Neural cell (in vitro differentiated cells): ENCODE data around the gene RAMP3. TPM values are rescaled to one million over a fixed set of nuclear protein-coding genes. Genes with fewer than 3 reads are reported as not detected.

Experiments
- H2AFZ ChIP-seq: fragments of 200-600, 300-800 bp; sonication (generic), shearing (Covaris generic); 2 replicates; pipeline ENCODE4 v1.6.0; 2014; ENCODE audit warnings: low read depth, mild to moderate bottlenecking, antibody characterized with exemption, low read length, moderate library complexity
- H3F3A ChIP-seq: fragments of 200-600 bp; shearing (Covaris generic); 2 replicates; pipeline ENCODE4 v1.6.1; 2016; ENCODE audit warnings: mild to moderate bottlenecking, moderate library complexity, mixed read lengths, antibody characterized with exemption, low read length; ENCODE audit not compliant: insufficient read depth, poor library complexity, severe bottlenecking
- H3K27ac ChIP-seq: fragments of 200-600, 300-800 bp; sonication (generic), shearing (Covaris generic); 2 replicates; pipeline ENCODE4 v1.5.1; 2014; ENCODE audit warnings: mild to moderate bottlenecking, low read length, moderate library complexity
- H3K27me3 ChIP-seq: fragments of 300-800, 200-600 bp; sonication (generic), shearing (Covaris generic); 2 replicates; pipeline ENCODE4 v1.6.0; 2014; ENCODE audit warnings: mild to moderate bottlenecking, low read depth, low read length, moderate library complexity; ENCODE audit not compliant: insufficient read depth
- H3K36me3 ChIP-seq: fragments of 300-800, 200-600 bp; sonication (generic), shearing (Covaris generic); 2 replicates; pipeline ENCODE4 v1.5.1; 2014; ENCODE audit warnings: mild to moderate bottlenecking, antibody characterized with exemption, low read length, moderate library complexity; ENCODE audit not compliant: insufficient read depth
- H3K4me2 ChIP-seq: fragments of 300-800, 200-600 bp; sonication (generic), shearing (Covaris generic); 2 replicates; pipeline ENCODE4 v1.6.0; 2014; ENCODE audit warnings: mild to moderate bottlenecking, low read length
- H3K4me3 ChIP-seq: fragments of 300-800, 200-600 bp; sonication (generic), shearing (Covaris generic); 2 replicates; pipeline ENCODE4 v1.5.1; 2014; ENCODE audit warnings: mild to moderate bottlenecking, low read length, moderate library complexity
- H3K79me2 ChIP-seq: fragments of 200-600 bp; shearing (Covaris generic); replicated peaks from 2 replicates; pipeline ENCODE4 v1.6.0; 2014; ENCODE audit warnings: mild to moderate bottlenecking, low read length, moderate library complexity; ENCODE audit not compliant: insufficient read depth
- H3K9ac ChIP-seq: fragments of 300-800, 200-600 bp; sonication (generic), shearing (Covaris generic); 2 replicates; pipeline ENCODE4 v1.6.1; 2016; ENCODE audit warnings: mild to moderate bottlenecking, low read length, mixed read lengths
- H3K9me2 ChIP-seq: fragments of 200-600 bp; shearing (Covaris generic); 2 replicates; pipeline ENCODE4 v1.6.1; 2016; ENCODE audit warnings: mild to moderate bottlenecking, low read length, mixed read lengths; ENCODE audit not compliant: insufficient read depth
- H3K9me3 ChIP-seq: fragments of 200-600, 300-800 bp; sonication (generic), shearing (Covaris generic); 2 replicates; pipeline ENCODE4 v1.6.1; 2016; ENCODE audit warnings: mild to moderate bottlenecking, mixed run types, low read length, moderate library complexity, mixed read lengths
- H4K20me1 ChIP-seq: fragments of 200-600 bp; shearing (Covaris generic); 2 replicates; pipeline ENCODE4 v1.6.1; 2016; ENCODE audit warnings: mild to moderate bottlenecking, mixed run types; ENCODE audit not compliant: insufficient read depth
- CTCF ChIP-seq: fragments of 450-650 bp; IDR thresholded peaks from 2 replicates; pipeline ENCODE4 v1.5.1; 2014; ENCODE audit warnings: antibody characterized with exemption, mild to moderate bottlenecking, moderate library complexity; ENCODE audit not compliant: poor library complexity, severe bottlenecking
- EP300 ChIP-seq: fragments of 450-650 bp; conservative IDR thresholded peaks from 2 replicates; pipeline ENCODE4 v1.6.1; 2014; ENCODE audit warnings: antibody characterized with exemption, mild to moderate bottlenecking, moderate library complexity; ENCODE audit not compliant: poor library complexity, severe bottlenecking
- EZH2 ChIP-seq: fragments of 200-600, 300-800 bp; shearing (Covaris generic), sonication (generic); IDR thresholded peaks from 2 replicates; pipeline ENCODE4 v1.6.1; 2014; ENCODE audit warnings: antibody characterized with exemption, low read length, borderline replicate concordance, mild to moderate bottlenecking; ENCODE audit not compliant: insufficient read depth, poor library complexity, severe bottlenecking
- MXI1 ChIP-seq: fragments of 450-650 bp; conservative IDR thresholded peaks from 2 replicates; pipeline ENCODE4 v1.6.1; 2014; ENCODE audit warnings: antibody characterized with exemption, mild to moderate bottlenecking; ENCODE audit not compliant: poor library complexity, severe bottlenecking
- POLR2AphosphoS5 ChIP-seq: IDR thresholded peaks from 2 replicates; pipeline ENCODE4 v1.6.1; 2012
- RAD21 ChIP-seq: fragments of 450-650 bp; conservative IDR thresholded peaks from 2 replicates; pipeline ENCODE4 v1.6.1; 2014; ENCODE audit warnings: antibody characterized with exemption, mild to moderate bottlenecking, moderate library complexity
- REST ChIP-seq: IDR thresholded peaks from 2 replicates; pipeline ENCODE4 v1.6.1; 2012; ENCODE audit warnings: borderline replicate concordance
- SMC3 ChIP-seq: fragments of 450-650 bp; conservative IDR thresholded peaks from 2 replicates; pipeline ENCODE4 v1.6.1; 2014; ENCODE audit warnings: antibody characterized with exemption, mild to moderate bottlenecking, moderate library complexity; ENCODE audit not compliant: poor library complexity
- TAF1 ChIP-seq: IDR thresholded peaks from 2 replicates; pipeline ENCODE4 v1.6.1; 2012; ENCODE audit warnings: low read depth
- polyA plus RNA-seq: library from polyadenylated mRNA; depleted of rRNA; stranded (reverse); fragments of >200 nt; gene quantifications from 2 replicates; pipeline ENCODE4 v1.2.3, GENCODE V29; 2014

Gene RAMP3
- polyA plus RNA-seq, 1 donor from 2014 or later, result not detected

- Histone ChIP-seq H3K9me3 (no peaks in the 10 kb centered on the region), H3K36me3 (no peaks in the 10 kb centered on the region), H3K4me2 (no peak overlapping the region), H3K27me3 (no peaks in the 10 kb centered on the region), H4K20me1 (no peaks in the 10 kb centered on the region), H3K79me2 (no peaks in the 10 kb centered on the region), H3K9ac (no peak overlapping the region), H3K4me3 (no peak overlapping the region), H3K27ac (no peak overlapping the region), H3K9me2 (no peaks in the 10 kb centered on the region), H3F3A (no peaks in the 10 kb centered on the region), H2AFZ (no peak overlapping the region)
- no peak for TF ChIP-seq EP300
- TF ChIP-seq REST, result no peak
- no peak for TF ChIP-seq SMC3
Measured at GRCh38 chr7:45193828-45194227, 36.2 kb downstream of the RAMP3 start.

GRCh38 chr7:45196374-45196773, 38.8 kb downstream of the RAMP3 start:
- H3K9ac ChIP-seq, result no peak overlapping the region
- H4K20me1 ChIP-seq, result no peaks in the 10 kb centered on the region
- H3K9me2 ChIP-seq, result no peaks in the 10 kb centered on the region
- no peak overlapping the region for H3K4me3 ChIP-seq
- H3F3A ChIP-seq, result no peaks in the 10 kb centered on the region
- H3K27ac ChIP-seq, result no peak overlapping the region
- H3K9me3 ChIP-seq, result no peaks in the 10 kb centered on the region
- H3K27me3 ChIP-seq, result no peaks in the 10 kb centered on the region
- no peak for TF ChIP-seq TAF1
- no peak for TF ChIP-seq CTCF
- TF ChIP-seq POLR2AphosphoS5, result no peak
- TF ChIP-seq RAD21, result no peak
- no peak for TF ChIP-seq SMC3
- no peak for TF ChIP-seq EZH2
- TF ChIP-seq MXI1, result no peak
- TF ChIP-seq REST, result no peak
- no peak for TF ChIP-seq EP300
- no peaks in the 10 kb centered on the region for H3K36me3 ChIP-seq
- H2AFZ ChIP-seq, result no peak overlapping the region
- no peak overlapping the region for H3K4me2 ChIP-seq
- H3K79me2 ChIP-seq, result no peaks in the 10 kb centered on the region
